Ovary (tissue), 9 donors: ENCODE results near the gene TTC6. TPM values are rescaled to one million over a fixed set of nuclear protein-coding genes. Genes with fewer than 3 reads are reported as not detected.

ENCODE experiments used
- DNase-seq, 5 donors: peaks; one replicate each; pipeline ENCODE4 v3.0.0-alpha.2; 2019 to 2020
- H3K27ac ChIP-seq, 2 donors: fragments of 200-600 bp; one replicate each; pipeline versions ENCODE4 v1.5.1 to v1.8.0; 2019 to 2022
- H3K27me3 ChIP-seq: fragments of 200-600 bp; one replicate; pipeline ENCODE4 v1.8.0; 2022
- H3K36me3 ChIP-seq: fragments of 200-600 bp; sonication (generic); one replicate; pipeline ENCODE4 v1.5.1; 2019
- H3K4me1 ChIP-seq: one replicate; pipeline ENCODE4 v1.8.1; 2013; ENCODE audit warnings: mild to moderate bottlenecking, moderate library complexity; ENCODE audit not compliant: insufficient read depth
- H3K4me3 ChIP-seq: fragments of 200-600 bp; sonication (generic); one replicate; pipeline ENCODE4 v1.5.1; 2017
- H3K9me3 ChIP-seq, 2 donors: fragments of 200-600 bp in 1 of 2; sonication (generic) in 1 of 2; one replicate each; pipeline versions ENCODE4 v1.5.1 to v1.8.1; 2013 to 2019; ENCODE audit warnings: mild to moderate bottlenecking in 1 of 2, moderate library complexity in 1 of 2
- EP300 ChIP-seq: sonication (generic); formaldehyde crosslinking; IDR thresholded peaks from one replicate; pipeline ENCODE4 v1.6.1; 2017; ENCODE audit warnings: antibody characterized with exemption
- POLR2A ChIP-seq: fragments of 450-650 bp; IDR thresholded peaks from one replicate; pipeline ENCODE4 v1.6.1; 2017; ENCODE audit warnings: antibody characterized with exemption, mild to moderate bottlenecking, moderate library complexity
- WGBS, 3 donors: extraction: QIAGEN DNeasy Blood & Tissue Kit in 1 of 3; methylation state at CpG; one replicate each; pipeline versions ENCODE4 v1.1.5 to v1.1.7; 2013 to 2017; 5-methylcytosine and 5-hydroxymethylcytosine counted together
- intact Hi-C, 4 donors: fragments of 100-400 bp; cut with DNase I; formaldehyde crosslinking; loops; one replicate each; pipeline versions ENCODE4 v1.11.0 to v1.15.1; 2022 to 2023
- polyA plus RNA-seq, 2 donors: library from polyadenylated mRNA; stranded (reverse); fragments of 200-250 nt in 1 of 2; fragments of 350-450 nt in 1 of 2; fragmentation: Illumina TruSeq in 1 of 2; extraction: RNeasy Lipid Tissue Mini Kit (QIAGEN cat#74804) in 1 of 2; gene quantifications; one replicate each; pipeline ENCODE4 v1.2.3, GENCODE V29; 2013 to 2014
- total RNA-seq, 7 donors: library from RNA; depleted of rRNA in 2 of 7; stranded (reverse); fragments of >200 nt in 2 of 7; fragmentation: NEBNext Ultra II Directional in 3 of 7; extraction: Animal tissue kit (Norgen Biotek cat#: 25700) in 3 of 7; gene quantifications; one replicate each; pipeline versions ENCODE4 v1.1.0 to v1.2.4, GENCODE V29; 2016 to 2023
- TF ChIP-seq, protein P1 (sequence below), 3 donors: fragments of 450-650 bp in 2 of 3; fragments of 200-600 bp in 1 of 3; IDR thresholded peaks; one replicate each; pipeline versions ENCODE4 v1.5.1 to v1.8.0; 2016 to 2022; ENCODE audit warnings: antibody characterized with exemption in 3 of 3, mild to moderate bottlenecking in 1 of 3
- donor health status: DM: no; HTN: no; CAD: no; lungs with moderate emphysema.
- donor health status: DM: no; HTN: no; CAD: no.
- donor health status: Bipolar disorder and iron deficiency.
- donor health status: DM: yes; HTN: yes; CAD: no.
- donor health status: DM: no; HTN: no; CAD: no.
- donor health status: DM: yes; HTN: yes; CAD: no.

TTC6 gene
- total and polyA plus RNA-seq, 9 donors: 0.05 to 0.92 (median 0.58) TPM; not detected in 6

DNA sequence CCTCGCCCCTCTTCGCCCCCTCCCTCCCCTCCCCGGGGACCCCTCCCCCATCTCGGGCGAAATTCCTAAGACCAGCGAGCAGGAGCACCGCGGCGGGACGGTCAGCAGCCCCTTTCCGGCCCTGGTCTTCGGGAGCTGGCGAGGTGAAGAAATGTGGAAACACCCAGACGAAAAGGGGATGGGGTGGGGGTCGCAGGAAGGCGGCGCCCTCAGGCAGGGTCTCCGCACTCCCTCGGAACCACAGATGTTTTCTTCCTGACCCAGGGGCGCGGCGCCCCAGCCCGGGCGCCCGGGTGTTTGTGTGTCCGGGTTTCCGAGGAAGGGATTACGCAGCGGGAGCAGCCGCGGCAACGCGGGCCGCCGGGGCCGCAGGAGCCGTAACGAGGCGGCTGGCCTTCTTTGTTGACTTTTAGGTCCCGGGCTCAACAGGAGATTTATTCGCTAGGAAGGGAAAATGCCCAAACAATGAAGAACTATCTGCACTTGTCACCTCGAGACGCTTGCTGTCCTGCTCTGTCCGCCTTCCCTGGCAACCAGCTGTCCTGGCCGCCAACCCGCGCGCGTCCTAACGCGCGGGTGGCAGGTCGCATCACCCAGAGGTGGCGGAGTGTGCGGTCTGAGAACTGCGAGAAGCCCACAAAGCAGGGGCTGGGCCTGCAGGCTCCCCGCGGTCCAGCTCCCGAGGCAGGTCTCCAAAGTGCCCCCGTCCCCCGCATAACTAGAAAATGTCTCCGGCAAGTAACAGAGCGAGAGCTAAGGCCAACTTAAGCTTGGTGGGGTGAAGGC, 7.4 kb upstream of the TTC6 start:
- H3K4me3 ChIP-seq: no peak overlapping the region
- WGBS, 3 donors: 4 to 6% (median 5%) methylated on average over 57 to 63 of the region's 63 CpGs
- intact Hi-C loops: no loop called here
- no peaks in the 10 kb centered on the region for H3K36me3 ChIP-seq
- H3K4me1 ChIP-seq: peaks cover 3% of the 10 kb centered on the region
- peaks cover 5% of the 10 kb centered on the region for H3K27me3 ChIP-seq
- TF ChIP-seq, protein P1, sequence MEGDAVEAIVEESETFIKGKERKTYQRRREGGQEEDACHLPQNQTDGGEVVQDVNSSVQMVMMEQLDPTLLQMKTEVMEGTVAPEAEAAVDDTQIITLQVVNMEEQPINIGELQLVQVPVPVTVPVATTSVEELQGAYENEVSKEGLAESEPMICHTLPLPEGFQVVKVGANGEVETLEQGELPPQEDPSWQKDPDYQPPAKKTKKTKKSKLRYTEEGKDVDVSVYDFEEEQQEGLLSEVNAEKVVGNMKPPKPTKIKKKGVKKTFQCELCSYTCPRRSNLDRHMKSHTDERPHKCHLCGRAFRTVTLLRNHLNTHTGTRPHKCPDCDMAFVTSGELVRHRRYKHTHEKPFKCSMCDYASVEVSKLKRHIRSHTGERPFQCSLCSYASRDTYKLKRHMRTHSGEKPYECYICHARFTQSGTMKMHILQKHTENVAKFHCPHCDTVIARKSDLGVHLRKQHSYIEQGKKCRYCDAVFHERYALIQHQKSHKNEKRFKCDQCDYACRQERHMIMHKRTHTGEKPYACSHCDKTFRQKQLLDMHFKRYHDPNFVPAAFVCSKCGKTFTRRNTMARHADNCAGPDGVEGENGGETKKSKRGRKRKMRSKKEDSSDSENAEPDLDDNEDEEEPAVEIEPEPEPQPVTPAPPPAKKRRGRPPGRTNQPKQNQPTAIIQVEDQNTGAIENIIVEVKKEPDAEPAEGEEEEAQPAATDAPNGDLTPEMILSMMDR (IDR thresholded peaks at IDR 0.05): no peak
- TF ChIP-seq EP300 (no peak), POLR2A (no peak)
- DNase-seq: no peak
- H3K27ac ChIP-seq: no peak overlapping the region
- H3K9me3 ChIP-seq: peaks cover 0 to 3% of the 10 kb centered on the region in 2 donors

GRCh38 chr14:37588667-37588955, 6.8 kb upstream of the TTC6 start:
- peaks cover 0 to 3% of the 10 kb centered on the region in 2 donors for H3K9me3 ChIP-seq
- no peak overlapping the region for H3K27ac ChIP-seq
- intact Hi-C loops: no loop called here
- H3K4me1 ChIP-seq: peaks cover 3% of the 10 kb centered on the region
- TF ChIP-seq, protein P1 (IDR thresholded peaks at IDR 0.05): no peak
- TF ChIP-seq EP300 (no peak), POLR2A (no peak)
- peaks cover 5% of the 10 kb centered on the region for H3K27me3 ChIP-seq
- WGBS, 3 donors: 20 to 26% (median 25%) methylated on average over 6 of the region's 6 CpGs
- no peak overlapping the region for H3K4me3 ChIP-seq
- no peaks in the 10 kb centered on the region for H3K36me3 ChIP-seq
- no peak for DNase-seq

DNA sequence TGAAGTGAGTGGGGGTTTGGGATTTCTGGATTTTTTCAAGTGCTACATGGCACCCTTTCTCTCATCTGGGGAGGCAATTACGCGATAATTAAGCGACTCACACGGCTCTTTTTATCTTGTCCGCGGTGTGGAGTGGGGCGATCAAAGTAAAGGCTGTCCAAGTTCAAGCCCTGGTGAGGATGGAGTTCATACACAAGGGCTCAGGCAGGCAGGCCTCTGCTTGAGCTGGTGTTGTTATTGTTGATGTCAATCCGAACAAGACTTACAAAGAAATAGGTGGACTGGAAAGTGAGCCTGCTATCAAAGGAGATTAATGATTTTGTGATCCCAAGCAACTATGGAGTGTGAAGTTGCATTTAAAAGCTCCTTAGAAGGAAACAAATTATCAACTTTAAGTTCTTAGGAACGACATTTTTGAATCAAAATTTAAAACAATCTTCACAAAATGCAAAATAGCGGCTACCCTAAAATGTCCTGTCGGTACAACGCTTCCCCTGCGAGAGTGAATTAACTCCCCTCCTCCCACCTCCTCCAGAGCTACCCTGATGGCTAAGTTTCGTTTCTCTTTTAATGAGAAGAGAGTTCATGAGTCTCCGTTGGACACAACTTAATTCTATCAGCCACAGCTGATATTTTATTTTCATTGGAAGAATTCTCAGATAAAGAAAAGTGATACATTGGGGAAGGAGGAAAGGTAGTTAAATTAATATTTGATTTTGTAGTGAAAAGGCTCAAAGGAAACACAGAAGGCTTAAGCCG, 6.3 kb upstream of the TTC6 start:
- H3K4me1 ChIP-seq: peaks cover 3% of the 10 kb centered on the region
- 18 to 19% (median 19%) methylated on average over 16 of the region's 16 CpGs for WGBS, 3 donors
- no peak overlapping the region for H3K4me3 ChIP-seq
- DNase-seq: no peak
- TF ChIP-seq POLR2A (no peak), EP300 (no peak)
- TF ChIP-seq, protein P1 (IDR thresholded peaks at IDR 0.05): no peak
- H3K36me3 ChIP-seq: no peaks in the 10 kb centered on the region
- peaks cover 0 to 3% of the 10 kb centered on the region in 2 donors for H3K9me3 ChIP-seq
- intact Hi-C loops: no loop called here
- peaks cover 5% of the 10 kb centered on the region for H3K27me3 ChIP-seq
- no peak overlapping the region for H3K27ac ChIP-seq

DNA sequence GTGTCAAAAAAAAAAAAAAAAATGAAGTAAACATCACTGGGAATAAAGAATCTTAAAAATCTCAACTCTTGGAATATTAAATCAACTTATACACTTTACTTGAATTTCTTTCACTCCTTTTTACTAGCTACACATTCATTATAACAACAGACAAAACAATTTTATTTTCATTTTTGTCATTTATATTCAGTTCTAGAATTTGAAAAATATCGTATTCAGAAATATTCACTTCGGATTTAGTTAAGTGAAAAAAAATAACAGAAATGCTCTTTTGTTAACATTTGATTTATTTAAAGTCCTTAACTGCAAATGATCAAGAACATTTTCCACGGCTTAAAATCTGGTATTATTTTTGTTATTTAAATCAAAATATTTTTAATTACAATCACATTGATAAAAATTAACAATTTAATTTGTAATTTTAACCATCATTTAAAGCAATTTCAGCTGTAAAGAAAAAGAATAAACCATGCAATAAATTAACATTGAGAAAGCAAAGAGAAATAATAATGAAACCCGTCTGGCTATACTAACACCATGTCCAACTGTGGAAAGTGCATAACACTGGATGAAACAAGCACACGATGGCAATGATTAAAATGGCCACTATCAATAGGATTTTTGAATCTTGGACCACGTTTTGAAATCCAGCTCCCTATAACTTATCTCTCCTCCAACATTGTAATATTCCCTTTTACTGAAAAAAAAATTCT, 5.6 kb upstream of the TTC6 start:
- WGBS, 3 donors: 16 to 26% (median 20%) methylated on average over 6 of the region's 6 CpGs
- intact Hi-C loops: no loop called here
- Histone ChIP-seq H3K4me3 (no peak overlapping the region), H3K27me3 (peaks cover 5% of the 10 kb centered on the region), H3K36me3 (no peaks in the 10 kb centered on the region), H3K27ac (no peak overlapping the region), H3K4me1 (peaks cover 5% of the 10 kb centered on the region), H3K9me3 (peaks cover 0 to 3% of the 10 kb centered on the region in 2 donors)
- TF ChIP-seq POLR2A (no peak), EP300 (no peak)
- TF ChIP-seq, protein P1 (IDR thresholded peaks at IDR 0.05): no peak
- DNase-seq: no peak
